Loucy (cell line): ENCODE measurements around the gene MBD4.
"Not testable (repeated sequence)": the region's sequence is repeated elsewhere in the genome, so short reads cannot be mapped to it uniquely, and the experiment has no call there.

Source experiments
- CTCF ChIP-seq: fragments of 200-600 bp; sonication (generic); conservative IDR thresholded peaks from 2 replicates; pipeline ENCODE4 v1.5.1; 2014; ENCODE audit warnings: mild to moderate bottlenecking, antibody characterized with exemption, low read length
- EZH2phosphoT487 ChIP-seq: fragments of 200-600 bp; IDR thresholded peaks from 2 replicates; pipeline ENCODE4 v1.6.1; 2018; ENCODE audit warnings: antibody characterized with exemption, mild to moderate bottlenecking, moderate library complexity, borderline replicate concordance

- not testable (repeated sequence) for TF ChIP-seq CTCF, EZH2phosphoT487
Observed at GRCh38 chr3:129393760-129394564, 45.8 kb downstream of the MBD4 start.
